NK-92 treated with Interleukin-12 subunit alpha and Interleukin-12 subunit beta, amount 100 ng/mL, for 24 hours (cell line): Measurements from ENCODE around the gene CLEC18B.
"Not testable (repeated sequence)": the region's sequence is repeated elsewhere in the genome, so short reads cannot be mapped to it uniquely, and the experiment has no call there.

Experiments
- DNase-seq: peaks from one replicate; lab custom pipeline; 2025; lab: John Stamatoyannopoulos, UW

The CLEC18B gene

GRCh38 chr16:74443624-74444346 lies 22.5 kb upstream of the CLEC18B start:
- not testable (repeated sequence) for DNase-seq

GRCh38 chr16:74439685-74440084 lies 18.4 kb upstream of the CLEC18B start:
- no peak for DNase-seq

GRCh38 chr16:74438492-74438979 lies 17.3 kb upstream of the CLEC18B start:
- no peak for DNase-seq

GRCh38 chr16:74431516-74431915 lies 10.2 kb upstream of the CLEC18B start:
- no peak for DNase-seq

- DNase-seq = not testable (repeated sequence)
Observed at GRCh38 chr16:74430036-74430712, 8.9 kb upstream of the CLEC18B start.

- not testable (repeated sequence) for DNase-seq
Observed at GRCh38 chr16:74428493-74428892, 7.2 kb upstream of the CLEC18B start.

- not testable (repeated sequence) for DNase-seq
Observed at GRCh38 chr16:74425751-74426150, 4.5 kb upstream of the CLEC18B start.

GRCh38 chr16:74423721-74424120 lies 2.4 kb upstream of the CLEC18B start:
- not testable (repeated sequence) for DNase-seq

GRCh38 chr16:74422086-74422485 lies 808 bp upstream of the CLEC18B start:
- not testable (repeated sequence) for DNase-seq

- DNase-seq = not testable (repeated sequence)
Observed at GRCh38 chr16:74421482-74421785, 156 bp upstream of the CLEC18B start.

- DNase-seq = not testable (repeated sequence)
Observed at GRCh38 chr16:74419811-74420210, 1.5 kb downstream of the CLEC18B start.

GRCh38 chr16:74417897-74418296 lies 3.4 kb downstream of the CLEC18B start:
- DNase-seq = not testable (repeated sequence)

GRCh38 chr16:74413920-74414319 lies 7.4 kb downstream of the CLEC18B start:
- DNase-seq = not testable (repeated sequence)

GRCh38 chr16:74413485-74413884 lies 7.8 kb downstream of the CLEC18B start:
- DNase-seq = not testable (repeated sequence)

- not testable (repeated sequence) for DNase-seq
Observed at GRCh38 chr16:74412775-74413390, 8.4 kb downstream of the CLEC18B start.

GRCh38 chr16:74412138-74412774 lies 9.0 kb downstream of the CLEC18B start:
- DNase-seq = not testable (repeated sequence)

GRCh38 chr16:74410981-74411380 lies 10.3 kb downstream of the CLEC18B start:
- not testable (repeated sequence) for DNase-seq

GRCh38 chr16:74410057-74410957 lies 11.0 kb downstream of the CLEC18B start:
- not testable (repeated sequence) for DNase-seq

- DNase-seq = not testable (repeated sequence)
Observed at GRCh38 chr16:74409185-74409981, 11.9 kb downstream of the CLEC18B start.

- DNase-seq = not testable (repeated sequence)
Observed at GRCh38 chr16:74407362-74407705, 13.9 kb downstream of the CLEC18B start.
